NCI-H1436 (cell line): ENCODE measurements around the gene DESI2.
"Not testable (repeated sequence)": the region's sequence is repeated elsewhere in the genome, so short reads cannot be mapped to it uniquely, and the experiment has no call there.

Source experiments
- DNase-seq: peaks from one replicate; lab custom pipeline; 2025; lab: John Stamatoyannopoulos, UW

The DESI2 gene

DNA sequence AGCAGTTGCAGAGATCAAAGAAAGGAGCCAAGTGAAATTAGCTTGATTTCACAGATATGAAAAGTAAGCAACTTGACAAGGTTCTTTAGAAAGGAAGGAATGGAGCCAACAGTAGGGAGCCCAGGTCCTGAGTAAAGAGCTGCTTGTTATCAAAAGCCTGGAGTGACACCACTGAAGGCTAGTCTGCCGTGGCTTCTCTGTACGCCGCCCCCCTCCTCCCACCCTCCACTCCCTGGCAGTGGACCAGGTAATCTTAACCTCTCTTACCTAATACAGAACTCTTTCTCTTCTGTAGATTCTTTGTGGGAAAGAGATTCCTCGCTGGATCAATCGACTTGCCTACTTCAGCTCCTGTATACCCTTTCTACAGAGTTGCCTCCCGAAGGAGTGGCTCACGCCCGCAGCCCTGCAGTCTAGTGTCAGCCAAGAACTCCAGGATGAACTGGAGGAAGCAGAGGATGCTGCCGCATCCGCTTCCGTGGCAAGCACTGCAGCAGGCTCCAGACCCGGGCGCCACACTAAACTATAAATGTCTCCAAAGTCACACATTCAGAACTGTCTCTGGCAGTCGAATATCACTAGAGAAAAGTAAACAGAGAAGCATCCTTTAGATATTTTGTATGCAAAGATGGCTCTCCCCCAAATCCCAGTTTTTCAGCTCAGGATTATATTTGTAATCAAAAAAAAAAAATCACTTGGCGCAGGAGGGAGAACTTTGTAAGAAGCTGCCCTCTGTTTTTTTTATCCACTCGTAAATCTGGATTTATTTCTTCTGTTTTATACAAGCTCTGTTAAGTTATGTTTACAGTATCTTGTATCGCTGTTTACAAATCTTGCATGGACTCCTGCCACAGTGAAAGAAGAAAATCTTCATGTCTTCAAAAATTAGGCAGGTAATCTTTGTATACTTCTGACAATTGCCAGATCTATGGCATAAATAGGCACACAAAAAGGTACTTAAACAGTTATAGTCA lies 52.6 kb downstream of the DESI2 start:
- DNase-seq, result no peak

DNA sequence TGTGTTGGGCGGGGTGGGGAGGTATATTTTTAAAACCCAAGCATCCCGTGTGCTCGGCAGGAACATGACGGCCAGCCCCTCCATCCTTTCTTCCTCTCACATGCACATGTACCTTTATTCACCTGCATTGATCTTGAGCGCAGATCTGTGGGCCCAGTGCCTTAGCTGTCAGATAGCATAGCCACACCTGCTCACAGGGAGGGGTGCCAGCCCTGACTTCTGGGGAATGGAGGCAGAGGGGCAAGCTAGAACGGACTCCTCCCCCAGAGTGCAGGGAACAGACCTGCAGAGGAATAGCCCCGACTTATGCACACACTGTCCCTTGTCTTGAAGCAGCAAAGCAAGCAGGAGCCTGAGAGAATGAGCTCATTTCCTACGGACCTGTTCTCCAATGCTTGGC lies 56.1 kb downstream of the DESI2 start:
- DNase-seq, result no peak

DNA sequence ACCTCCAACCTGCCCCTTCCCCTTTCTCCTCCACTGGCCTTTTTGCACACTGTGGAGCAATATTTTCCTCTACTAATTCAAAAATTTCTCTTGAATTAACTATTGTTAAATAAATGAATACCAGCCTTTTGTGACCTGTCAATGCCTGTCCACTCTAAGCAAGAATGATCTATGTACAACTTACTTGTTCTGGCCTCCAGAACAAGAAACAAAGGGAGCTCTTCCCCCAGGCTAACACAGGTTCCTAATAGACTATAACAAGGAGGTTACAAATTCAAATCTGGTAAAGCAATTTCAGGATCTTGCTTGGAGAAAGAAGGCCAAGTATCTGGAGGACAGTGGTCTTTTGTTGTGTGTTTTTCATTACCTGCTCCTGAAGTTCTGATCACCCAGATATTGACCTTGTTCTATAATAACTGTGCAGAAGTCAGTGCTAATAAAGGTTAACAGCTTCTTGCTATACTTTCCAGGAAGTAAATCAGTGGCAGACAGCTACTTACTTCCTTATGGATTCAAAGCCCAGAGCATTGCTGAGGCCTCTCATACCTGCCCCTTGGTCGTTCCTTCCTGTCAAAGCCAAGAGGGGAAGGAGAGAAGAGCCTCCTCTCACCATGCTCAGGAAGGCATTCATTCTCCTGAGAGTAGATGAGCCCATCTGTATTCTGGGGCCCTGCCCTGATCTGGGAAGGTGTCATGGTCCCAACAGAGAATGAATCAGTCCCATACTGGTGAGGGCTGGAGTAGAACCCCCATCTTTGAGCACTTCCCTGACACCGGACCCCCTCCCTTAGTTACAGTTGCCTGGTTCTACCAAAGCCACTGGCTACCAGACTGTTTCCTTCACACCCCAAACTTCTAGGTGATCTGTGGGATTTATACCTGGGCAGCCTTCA lies 56.8 kb downstream of the DESI2 start:
- DNase-seq, result no peak

DNA sequence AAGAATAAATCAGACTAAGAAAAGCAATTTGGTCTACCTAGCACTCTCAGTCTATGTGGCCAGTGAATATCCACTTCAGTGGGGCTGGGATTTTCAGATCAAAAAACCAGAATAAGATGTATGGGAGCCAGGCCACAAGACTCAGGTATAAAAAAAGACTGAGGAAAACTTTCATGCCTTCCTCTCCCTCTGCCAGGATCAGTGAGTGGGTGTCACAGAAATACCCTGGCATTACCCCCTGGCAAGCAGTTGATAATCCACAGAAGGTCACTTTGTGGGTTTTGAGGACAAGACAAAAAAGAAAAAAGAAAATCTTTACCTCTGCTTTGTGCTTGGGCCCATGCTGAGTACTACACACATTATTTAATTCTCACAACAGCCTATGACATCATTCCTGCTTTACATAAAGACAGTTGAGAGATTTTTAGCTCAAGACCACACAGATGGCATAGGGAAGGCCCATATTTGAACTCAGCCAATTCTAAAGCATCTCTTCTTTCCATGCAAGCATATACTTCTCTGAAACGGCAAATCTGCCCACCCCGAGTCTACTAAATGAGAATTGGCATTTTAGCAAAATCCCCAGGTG lies 57.6 kb downstream of the DESI2 start:
- DNase-seq, result no peak

DNA sequence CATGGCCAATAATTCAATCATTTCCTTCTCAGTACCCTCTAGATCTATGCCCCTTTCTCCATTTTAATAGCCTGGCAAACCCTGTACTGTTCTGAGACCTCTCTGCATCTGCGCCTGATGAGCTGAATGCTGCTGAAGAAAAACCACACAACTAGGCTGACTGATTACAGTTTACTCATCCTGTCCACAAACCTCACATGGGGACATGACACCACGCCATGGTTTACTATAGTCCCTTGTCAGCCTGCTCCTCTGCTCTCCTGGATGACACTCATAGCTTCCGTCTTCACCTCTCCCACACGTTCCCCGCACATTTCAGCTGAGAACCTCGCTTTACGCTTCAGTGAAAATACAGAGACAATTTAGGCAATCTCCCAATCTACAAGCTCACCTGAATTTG lies 59.7 kb downstream of the DESI2 start:
- no peak for DNase-seq

DNA sequence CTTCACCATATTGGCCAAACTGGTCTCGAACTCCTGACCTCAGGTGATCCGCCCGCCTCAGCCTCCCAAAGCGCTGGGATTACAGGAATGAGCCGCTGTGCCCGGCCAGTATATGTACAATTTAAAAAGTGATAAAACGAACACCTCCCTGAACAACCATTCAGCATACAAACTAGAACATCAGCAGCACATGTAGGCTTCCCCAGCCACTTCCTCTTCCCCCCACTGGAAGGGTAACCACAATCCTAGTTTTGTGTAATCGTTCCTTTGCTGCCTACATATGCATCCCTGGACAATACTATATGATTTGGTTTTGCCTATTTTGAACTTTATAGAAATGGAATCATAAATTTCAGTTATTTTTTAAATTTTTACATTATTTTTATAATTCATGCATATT lies 60.4 kb downstream of the DESI2 start:
- no peak for DNase-seq

DNA sequence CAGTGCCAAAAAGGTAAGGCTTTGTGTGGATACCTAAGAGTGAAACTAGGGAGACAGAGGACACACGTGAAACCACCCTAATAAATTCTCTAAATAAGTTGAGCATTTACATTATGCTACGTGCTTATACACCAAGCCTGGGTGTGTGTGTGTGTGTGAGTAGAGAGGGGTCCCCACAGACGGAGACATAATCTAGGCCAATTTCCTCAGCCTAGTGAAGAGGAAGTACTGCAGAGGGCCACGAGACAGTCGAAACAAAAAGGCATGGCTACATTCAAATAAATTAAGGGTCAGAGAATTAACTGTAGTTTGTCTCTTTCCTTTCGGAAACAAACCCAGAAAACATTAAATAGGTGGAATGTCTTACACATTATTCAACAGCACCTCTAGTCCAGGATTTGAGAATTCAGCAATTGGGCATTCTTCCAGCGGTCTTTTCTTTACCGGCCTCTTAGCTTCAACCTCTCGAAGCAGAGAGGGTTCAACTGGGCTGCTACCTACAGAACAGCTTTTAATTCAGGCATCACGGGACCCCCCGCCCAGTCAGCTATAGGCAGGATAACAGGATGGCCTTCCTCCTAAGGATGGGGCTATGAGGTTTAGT lies 75.0 kb downstream of the DESI2 start:
- DNase-seq, result no peak

DNA sequence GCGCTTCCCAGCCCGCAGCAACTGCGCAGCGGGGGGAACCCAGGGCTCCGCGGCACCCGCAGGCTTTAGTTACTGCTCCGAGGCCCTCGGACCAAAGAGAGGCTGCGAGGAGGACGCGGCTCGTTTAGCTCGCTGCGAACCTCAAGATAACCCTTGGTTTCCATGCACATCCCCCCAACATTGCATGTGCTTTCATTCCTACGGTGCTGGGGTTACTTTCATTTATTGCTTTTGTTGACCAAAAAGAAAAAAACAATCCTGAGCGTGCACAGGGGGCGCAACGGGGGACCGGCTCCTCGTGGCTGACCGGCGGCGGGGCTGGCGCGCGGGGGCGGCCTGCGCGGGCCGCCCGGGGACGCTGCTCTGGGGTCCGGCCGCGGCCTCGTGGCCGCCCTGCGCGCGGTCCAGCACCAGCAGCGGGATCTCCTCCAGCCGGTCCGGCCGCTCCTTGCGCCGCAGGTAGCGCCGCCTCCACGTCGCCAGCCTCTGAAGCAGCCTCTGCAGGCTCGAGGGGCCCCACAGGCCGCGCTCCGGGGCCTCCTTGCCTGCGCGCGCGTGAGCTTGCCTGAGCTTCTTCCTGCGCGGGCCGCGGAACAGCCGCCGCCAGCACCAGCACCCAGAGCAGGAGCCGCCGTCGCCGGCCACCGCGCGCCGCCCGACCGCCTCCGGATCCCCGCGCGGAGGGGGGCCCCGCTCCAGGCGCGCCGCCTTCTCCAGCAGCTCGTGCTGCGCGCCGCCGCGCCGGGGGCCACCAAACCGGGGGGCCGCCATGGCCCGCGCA lies 77.4 kb downstream of the DESI2 start:
- peak; percentile 46 for DNase-seq

DNA sequence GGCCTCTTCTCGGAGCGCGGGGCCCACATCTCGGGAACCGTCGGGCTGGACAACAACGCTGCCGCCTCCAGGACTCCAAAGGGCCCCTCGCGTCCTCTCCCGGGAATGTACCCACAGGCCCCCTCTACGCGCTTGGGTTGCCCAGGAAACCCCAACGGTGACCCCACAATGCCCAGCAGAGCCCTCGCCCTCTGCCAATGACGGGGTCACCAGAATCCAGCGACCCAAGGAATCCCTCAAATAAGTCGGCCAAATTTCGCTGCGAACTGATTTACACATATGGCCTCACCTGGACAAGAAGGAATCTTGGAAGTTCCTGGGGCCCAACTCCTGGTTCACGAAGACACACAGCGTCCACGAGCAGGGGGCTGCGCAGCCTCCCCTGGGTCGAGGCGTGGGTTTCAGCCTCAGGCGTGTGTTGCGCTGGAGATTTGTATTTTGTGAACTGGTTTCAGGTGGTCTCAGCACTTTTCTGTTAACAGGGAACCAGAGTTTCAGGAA lies 78.1 kb downstream of the DESI2 start:
- DNase-seq, result no peak

DNA sequence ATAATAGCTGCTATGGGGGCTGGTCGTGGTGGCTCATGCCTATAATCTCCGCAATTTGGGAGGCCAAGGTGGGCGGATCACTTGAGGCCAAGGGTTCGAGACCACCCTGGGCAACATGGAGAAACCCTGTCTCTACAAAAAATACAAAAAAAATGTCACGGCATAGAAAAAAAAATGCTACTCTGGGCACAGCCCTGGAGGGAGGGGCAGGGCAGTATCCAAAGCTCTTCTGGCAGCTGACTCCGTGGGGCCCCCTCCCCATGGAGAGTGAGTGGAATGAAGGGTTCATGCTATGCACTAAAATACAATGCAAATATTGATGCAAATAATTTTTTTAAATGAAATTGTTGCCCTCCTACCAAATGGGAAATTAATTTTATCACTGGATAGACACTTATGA lies 78.7 kb downstream of the DESI2 start:
- DNase-seq, result no peak

DNA sequence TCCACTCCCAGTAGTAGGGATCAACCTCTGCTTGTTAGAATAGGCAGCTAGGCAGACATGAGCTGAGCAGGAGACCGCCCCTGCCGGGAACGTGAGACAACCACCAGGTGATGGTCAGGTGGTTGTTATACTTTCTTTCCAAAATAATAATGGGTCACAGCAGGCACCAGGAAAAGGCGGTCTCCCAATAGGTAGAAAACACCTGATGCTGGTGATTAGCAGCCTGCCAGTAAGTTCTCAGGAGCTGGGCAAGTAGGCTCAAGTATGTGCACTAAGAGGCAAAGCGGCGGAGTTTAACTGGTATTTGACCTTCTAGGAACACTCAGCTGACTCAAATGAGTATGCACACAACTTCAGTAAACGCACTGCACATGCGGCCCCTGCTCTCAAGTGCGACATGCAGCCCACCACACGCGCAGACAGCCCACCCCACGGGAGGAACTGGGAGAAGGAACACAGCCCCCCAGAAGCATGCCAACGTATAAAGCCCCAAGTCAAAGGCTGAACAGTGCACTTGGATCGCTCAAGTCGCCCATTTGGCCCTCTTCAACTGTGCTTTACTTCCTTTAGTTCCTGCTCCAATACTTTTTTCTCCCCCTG lies 80.0 kb downstream of the DESI2 start:
- no peak for DNase-seq

DNA sequence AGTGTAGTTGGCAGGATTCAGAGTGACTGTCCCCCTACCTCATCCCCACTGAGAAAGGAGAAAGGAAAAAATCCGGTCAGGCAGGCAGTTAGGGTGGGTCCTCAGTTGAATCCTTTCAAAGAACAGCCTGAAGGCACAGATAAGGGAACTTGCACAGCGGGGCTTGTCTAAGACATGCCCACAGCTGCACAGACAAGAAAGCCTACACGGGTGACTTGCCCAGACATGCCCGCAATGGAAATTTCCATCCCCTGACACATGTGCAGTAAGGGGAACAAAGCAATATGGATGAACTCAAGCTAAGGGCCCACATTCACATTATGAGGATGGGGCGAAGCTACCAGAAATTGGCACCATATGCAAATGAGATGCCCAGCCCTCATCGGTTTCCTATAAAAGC lies 82.5 kb downstream of the DESI2 start:
- DNase-seq, result no peak

DNA sequence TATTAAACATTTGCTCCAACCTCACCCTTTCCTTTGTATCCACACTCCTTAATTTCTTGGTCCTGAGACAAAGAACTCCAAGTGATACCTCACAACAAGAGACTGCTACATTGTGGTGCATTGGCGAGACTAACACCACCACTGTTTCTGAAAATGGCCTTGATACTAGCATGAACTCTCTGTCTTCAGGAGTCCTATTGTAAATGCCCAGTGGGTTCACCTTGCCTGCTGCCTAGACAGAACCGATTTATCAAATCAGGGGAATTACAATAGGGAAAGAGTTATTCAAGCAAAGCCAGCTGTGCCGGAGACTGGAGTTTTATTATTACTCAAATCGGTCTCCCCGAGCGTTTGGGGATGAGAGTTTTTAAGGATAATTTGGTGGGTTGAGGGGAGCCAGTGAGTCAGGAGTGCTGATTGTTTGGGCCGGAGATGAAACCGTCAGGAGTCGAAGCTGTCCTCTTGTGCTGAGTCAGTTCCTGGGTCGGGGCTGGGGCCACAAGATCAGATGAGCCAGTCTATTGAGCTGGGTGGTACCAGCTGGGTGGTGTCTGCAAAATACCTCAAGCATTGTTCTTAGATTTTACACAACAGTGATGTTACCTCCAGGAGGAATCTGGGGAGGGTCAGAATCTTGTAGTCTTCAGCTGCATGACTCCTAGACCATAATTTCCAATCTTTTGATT lies 83.1 kb downstream of the DESI2 start:
- no peak for DNase-seq

DNA sequence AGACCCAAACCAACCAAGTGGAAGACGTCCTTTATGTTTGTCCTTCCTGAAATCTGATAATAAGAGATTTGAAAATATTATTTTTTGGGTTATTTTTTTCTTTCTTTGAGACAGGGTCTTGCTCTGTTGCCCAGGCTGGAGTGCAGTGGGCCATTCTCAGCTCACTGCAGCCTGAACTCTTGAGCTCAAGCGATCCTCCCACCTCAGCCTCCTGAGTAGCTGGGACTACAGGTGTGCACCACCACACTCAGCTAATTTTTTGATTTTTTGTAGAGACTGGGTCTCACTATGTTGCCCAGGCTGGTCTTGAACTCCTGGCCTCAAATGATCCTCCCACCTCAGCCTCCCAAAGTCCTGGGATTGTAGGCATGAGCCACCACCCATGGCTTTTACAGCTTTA lies 86.2 kb downstream of the DESI2 start:
- not testable (repeated sequence) for DNase-seq

DNA sequence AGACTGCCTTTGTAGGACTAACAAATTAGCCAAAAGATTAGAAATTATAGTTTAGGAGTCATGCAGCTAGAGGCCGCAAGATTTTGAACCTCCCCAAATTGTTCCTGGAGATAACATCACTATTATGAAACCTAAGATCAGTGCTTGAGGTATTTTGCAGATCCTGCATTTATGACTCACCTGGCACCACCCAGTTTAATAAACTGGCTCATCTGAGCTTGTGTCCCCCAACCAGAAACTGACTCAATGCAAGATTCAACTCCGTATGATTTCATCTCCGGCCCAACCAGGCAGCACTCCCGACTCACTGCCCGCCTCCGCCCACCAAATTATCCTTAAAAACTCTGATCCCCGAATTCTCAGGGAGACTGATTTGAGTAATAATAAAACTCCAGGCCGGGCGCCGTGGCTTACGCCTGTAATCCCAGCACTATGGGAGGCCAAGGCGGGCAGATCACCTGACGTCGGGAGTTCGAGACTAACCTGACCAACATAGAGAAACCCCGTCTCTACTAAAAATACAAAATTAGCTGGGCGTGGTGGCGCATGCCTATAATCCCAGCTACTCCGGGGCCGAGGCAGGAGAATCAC lies 87.2 kb downstream of the DESI2 start:
- not testable (repeated sequence) for DNase-seq

DNA sequence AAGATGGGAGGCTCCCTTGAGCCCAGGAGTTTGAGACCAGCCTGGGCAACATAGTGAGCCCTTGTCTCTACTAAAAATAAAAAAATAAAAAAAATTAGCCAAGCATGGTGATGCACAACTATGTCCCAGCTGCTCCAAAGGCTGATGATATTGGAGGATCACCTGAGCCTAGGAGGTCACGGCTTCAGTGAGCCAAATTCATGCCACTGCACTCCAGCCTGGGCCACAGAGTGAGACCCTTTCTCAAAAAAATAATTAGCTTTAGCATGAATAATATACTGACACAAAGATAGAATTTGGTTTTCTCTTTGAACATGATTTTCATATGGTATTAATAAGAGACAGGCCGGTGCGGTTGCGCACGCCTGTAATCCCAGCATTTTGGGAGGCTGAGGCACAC lies 88.8 kb downstream of the DESI2 start:
- no peak for DNase-seq

DNA sequence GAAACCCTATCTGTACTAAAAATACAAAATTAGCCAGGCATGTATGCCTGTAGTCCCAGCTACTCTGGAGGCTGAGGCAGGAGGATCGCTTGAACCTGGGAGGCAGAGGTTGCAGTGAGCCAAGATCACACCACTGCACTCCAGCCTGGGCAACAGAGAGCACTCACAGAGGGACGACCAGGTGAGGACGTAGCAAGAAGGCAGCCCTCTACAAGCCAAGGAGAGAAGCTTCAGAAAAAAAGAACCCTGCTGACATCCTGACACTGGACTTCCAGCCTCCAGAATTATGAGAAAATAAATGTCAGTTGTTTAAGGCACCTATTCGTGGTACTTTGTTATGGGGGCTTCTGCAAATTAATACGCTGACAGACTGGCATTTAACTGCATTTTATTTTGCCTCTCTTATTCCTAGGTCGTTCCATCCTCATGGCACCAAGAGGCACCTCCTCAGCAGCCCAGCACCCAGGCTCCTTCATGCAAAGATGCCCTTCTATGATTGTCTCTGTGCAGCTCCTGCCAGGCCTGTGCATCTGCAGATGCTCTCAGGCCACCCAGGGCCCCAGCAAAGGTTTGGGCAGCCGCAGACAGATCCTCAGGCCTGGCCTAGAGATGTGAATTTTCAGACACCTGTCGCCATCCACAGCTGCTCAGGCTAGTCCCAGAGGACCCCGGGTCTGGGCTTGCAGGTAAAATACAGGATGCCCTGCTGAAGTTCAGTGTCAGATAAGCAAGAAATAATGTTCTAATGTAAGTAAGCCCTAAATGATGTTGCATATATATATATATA lies 96.5 kb downstream of the DESI2 start:
- DNase-seq, result no peak

DNA sequence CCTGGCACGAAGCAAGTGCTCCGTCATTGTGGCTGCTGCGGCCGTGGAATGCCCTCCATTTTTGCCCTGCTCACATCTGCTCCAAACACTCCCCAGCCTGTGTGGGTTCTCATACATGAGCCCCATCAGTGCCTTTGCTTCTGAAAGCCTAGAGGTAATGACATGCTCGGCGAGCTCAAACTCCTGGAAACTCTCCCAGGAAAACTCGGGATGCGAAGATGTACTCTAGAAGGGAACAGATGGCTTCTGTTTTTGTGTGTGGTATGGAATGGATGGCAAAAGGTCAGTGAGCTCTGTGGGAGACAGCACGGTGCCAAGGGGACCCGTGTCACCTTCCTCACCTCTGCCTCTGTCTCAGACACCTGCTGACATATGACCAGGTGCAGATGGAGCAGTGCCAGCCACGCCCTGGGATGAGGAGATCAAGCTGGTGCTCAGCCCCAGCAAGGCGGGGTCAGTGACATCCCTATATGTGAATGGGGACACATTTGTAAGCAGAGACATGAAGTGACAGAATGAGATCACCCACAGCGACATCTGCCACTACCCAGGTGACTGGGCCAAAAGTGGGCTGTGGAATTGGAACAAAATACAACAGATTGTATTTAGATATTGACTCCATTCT lies 98.5 kb downstream of the DESI2 start:
- no peak for DNase-seq
